Measurements from ENCODE around the gene TNRC18. TPM values are rescaled to one million over a fixed set of nuclear protein-coding genes. Genes with fewer than 3 reads are reported as not detected.
"Not testable (repeated sequence)": the region's sequence is repeated elsewhere in the genome, so short reads cannot be mapped to it uniquely, and the experiment has no call there.

The TNRC18 gene
- polyA plus RNA-seq, 1 donor from 2014 or later, result 23.6 TPM

DNA sequence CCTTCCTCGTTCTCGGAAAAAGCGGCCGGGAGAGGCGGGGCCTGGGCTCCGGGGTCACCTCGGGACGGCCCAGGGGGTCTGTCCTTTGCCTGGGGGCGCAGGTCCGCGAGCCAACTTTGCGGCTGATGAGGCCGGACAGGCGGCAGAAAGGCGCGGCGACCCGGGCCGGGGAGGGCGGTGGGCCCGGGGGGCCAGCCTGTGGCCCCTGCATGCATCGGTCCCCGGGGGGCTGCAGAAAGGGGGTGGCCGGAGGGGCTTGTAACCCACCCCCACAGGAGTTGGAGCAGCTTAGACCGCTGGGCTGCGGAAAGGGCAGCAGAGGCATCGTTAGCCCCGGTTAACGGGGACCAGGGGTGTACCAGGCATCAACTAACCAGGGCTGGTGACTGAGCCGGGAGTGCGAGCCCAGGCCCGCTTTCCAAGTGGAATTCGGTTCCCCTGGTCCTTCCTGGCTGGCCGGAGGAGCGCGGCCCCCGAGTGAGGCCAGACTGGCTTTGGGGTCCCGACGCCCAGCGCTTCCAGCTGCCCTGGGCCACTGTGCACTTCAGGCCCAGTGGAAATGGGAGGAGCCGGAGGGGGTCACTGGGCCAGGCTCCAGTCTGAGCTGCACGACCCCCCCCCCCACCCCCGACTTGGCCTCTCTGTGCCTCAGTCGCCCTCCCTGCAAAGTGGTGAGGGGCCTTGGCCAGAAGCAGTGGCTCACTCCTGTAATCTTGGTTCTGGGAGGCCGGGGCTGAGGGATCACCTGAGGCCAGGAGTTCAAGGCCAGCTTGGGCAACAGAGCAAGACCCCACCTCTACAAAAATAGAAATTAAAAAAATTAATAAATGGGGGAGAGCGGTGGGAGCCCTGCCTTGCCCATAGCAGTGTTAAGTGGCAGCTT is 140.0 kb downstream of the TNRC18 start:
- no peaks in the 10 kb centered on the region for H3K27me3 ChIP-seq (ENCODE audit: insufficient read depth, low read depth, low read length)
- peak overlapping the region; percentile 31 for H3K27ac ChIP-seq (ENCODE audit: low read length)
- H3K9me2 ChIP-seq (ENCODE audit: insufficient read depth, low read length), result no peaks in the 10 kb centered on the region
- peaks cover 16% of the 10 kb centered on the region for H3K79me2 ChIP-seq (replicated peaks; ENCODE audit: insufficient read depth, low read length)
- TF ChIP-seq CTCF (IDR thresholded peaks at IDR 0.05; ENCODE audit: poor library complexity, severe bottlenecking), result no peak
- TF ChIP-seq MXI1 (conservative IDR thresholded peaks at IDR 0.05; ENCODE audit: poor library complexity, severe bottlenecking), result no peak
- TF ChIP-seq EZH2 (IDR thresholded peaks at IDR 0.05; ENCODE audit: borderline replicate concordance, insufficient read depth, low read length, poor library complexity, severe bottlenecking), result no peak
- no peak for TF ChIP-seq RAD21 (conservative IDR thresholded peaks at IDR 0.05)
- no peaks in the 10 kb centered on the region for H3K9me3 ChIP-seq (ENCODE audit: low read length)
- H3K4me3 ChIP-seq (ENCODE audit: low read length), result peak overlapping the region; percentile 87
- no peaks in the 10 kb centered on the region for H4K20me1 ChIP-seq (ENCODE audit: insufficient read depth)
- H3F3A ChIP-seq (ENCODE audit: insufficient read depth, low read length, poor library complexity, severe bottlenecking), result no peaks in the 10 kb centered on the region
- H3K36me3 ChIP-seq (ENCODE audit: insufficient read depth, low read length), result no peaks in the 10 kb centered on the region
- H2AFZ ChIP-seq (ENCODE audit: low read depth, low read length), result no peak overlapping the region
- H3K4me2 ChIP-seq (ENCODE audit: low read length), result peak overlapping the region; percentile 55
- peak overlapping the region; percentile 82 for H3K9ac ChIP-seq (ENCODE audit: low read length)

GRCh38 chr7:5282543-5283316 is 140.9 kb downstream of the TNRC18 start, which contains the start of gene SLC29A4:
Gene SLC29A4 (plus strand): TSS chr7:5282943. CDS start chr7:5287817, 4,874 bp downstream.
- Histone ChIP-seq H2AFZ (ENCODE audit: low read depth, low read length) (no peak within 1 kb of the TSS), H3K4me3 (ENCODE audit: low read length) (peak within 1 kb of the TSS; percentile 87), H3F3A (ENCODE audit: insufficient read depth, low read length, poor library complexity, severe bottlenecking) (no peaks in the 10 kb centered on the region), H3K9me2 (ENCODE audit: insufficient read depth, low read length) (no peaks in the 10 kb centered on the region), H3K4me2 (ENCODE audit: low read length) (peak within 1 kb of the TSS; percentile 55), H4K20me1 (ENCODE audit: insufficient read depth) (no peaks in the 10 kb centered on the region), H3K79me2 (replicated peaks; ENCODE audit: insufficient read depth, low read length) (peaks cover 16% of the 10 kb centered on the region), H3K27me3 (ENCODE audit: insufficient read depth, low read depth, low read length) (no peaks in the 10 kb centered on the region), H3K9me3 (ENCODE audit: low read length) (no peaks in the 10 kb centered on the region), H3K9ac (ENCODE audit: low read length) (peak within 1 kb of the TSS; percentile 82), H3K27ac (ENCODE audit: low read length) (peak within 1 kb of the TSS; percentile 31), H3K36me3 (ENCODE audit: insufficient read depth, low read length) (no peaks in the 10 kb centered on the region)
- TF ChIP-seq MXI1 (conservative IDR thresholded peaks at IDR 0.05; ENCODE audit: poor library complexity, severe bottlenecking) (no peak), POLR2AphosphoS5 (IDR thresholded peaks at IDR 0.05) (peak; percentile 64)

GRCh38 chr7:5281598-5282500 is 141.8 kb downstream of the TNRC18 start:
- H3F3A ChIP-seq (ENCODE audit: insufficient read depth, low read length, poor library complexity, severe bottlenecking); H3K4me2 ChIP-seq (ENCODE audit: low read length); H3K27ac ChIP-seq (ENCODE audit: low read length); H3K27me3 ChIP-seq (ENCODE audit: insufficient read depth, low read depth, low read length); H3K36me3 ChIP-seq (ENCODE audit: insufficient read depth, low read length); H3K9ac ChIP-seq (ENCODE audit: low read length); H3K4me3 ChIP-seq (ENCODE audit: low read length); H3K9me3 ChIP-seq (ENCODE audit: low read length); H2AFZ ChIP-seq (ENCODE audit: low read depth, low read length); H3K9me2 ChIP-seq (ENCODE audit: insufficient read depth, low read length); H4K20me1 ChIP-seq (ENCODE audit: insufficient read depth): not testable (repeated sequence)
- peaks cover 16% of the 10 kb centered on the region for H3K79me2 ChIP-seq (replicated peaks; ENCODE audit: insufficient read depth, low read length)
